HFFc6 (cell line): ENCODE data around the gene KCNJ5. TPM values are rescaled to one million over a fixed set of nuclear protein-coding genes. Genes with fewer than 3 reads are reported as not detected.

Experiments
- DNase-seq: peaks from one replicate; pipeline ENCODE4 v3.0.0-alpha.2; 2018
- H3K27ac Mint-ChIP-seq: 2 replicates; pipeline ENCODE4 v1.8.0; 2020; ENCODE audit warnings: mild to moderate bottlenecking, mixed read lengths
- H3K27me3 Mint-ChIP-seq: 2 replicates; pipeline ENCODE4 v1.8.0; 2021; ENCODE audit warnings: mild to moderate bottlenecking, moderate library complexity, mixed read lengths; ENCODE audit not compliant: insufficient read depth
- H3K36me3 Mint-ChIP-seq: 2 replicates; pipeline ENCODE4 v1.8.0; 2021; ENCODE audit warnings: low read depth, mixed read lengths
- H3K4me1 Mint-ChIP-seq: 2 replicates; pipeline ENCODE4 v1.8.0; 2020; ENCODE audit warnings: low read depth, mixed read lengths
- H3K4me3 Mint-ChIP-seq: 2 replicates; pipeline ENCODE4 v1.8.0; 2020; ENCODE audit warnings: mild to moderate bottlenecking, moderate library complexity, mixed read lengths
- H3K9me3 Mint-ChIP-seq: 2 replicates; pipeline ENCODE4 v1.8.0; 2020; ENCODE audit warnings: mild to moderate bottlenecking, mixed read lengths
- total RNA-seq, 6 experiments: library from RNA; stranded (reverse); fragmentation: NEBNext Ultra II Directional; extraction: Animal tissue kit (Norgen Biotek cat#: 25700); gene quantifications; 2 replicates in 1 of 6; 3 replicates in 5 of 6; pipeline ENCODE4 v1.2.3, GENCODE V29; 2021
- TF ChIP-seq, protein P1 (sequence below): fragments of 200-600 bp; sonication (generic); IDR thresholded peaks from 2 replicates; pipeline ENCODE4 v1.5.0; 2021; ENCODE audit warnings: antibody characterized with exemption, mild to moderate bottlenecking

KCNJ5 gene
- total RNA-seq, 6 experiments from 2014 or later, result not detected

DNA sequence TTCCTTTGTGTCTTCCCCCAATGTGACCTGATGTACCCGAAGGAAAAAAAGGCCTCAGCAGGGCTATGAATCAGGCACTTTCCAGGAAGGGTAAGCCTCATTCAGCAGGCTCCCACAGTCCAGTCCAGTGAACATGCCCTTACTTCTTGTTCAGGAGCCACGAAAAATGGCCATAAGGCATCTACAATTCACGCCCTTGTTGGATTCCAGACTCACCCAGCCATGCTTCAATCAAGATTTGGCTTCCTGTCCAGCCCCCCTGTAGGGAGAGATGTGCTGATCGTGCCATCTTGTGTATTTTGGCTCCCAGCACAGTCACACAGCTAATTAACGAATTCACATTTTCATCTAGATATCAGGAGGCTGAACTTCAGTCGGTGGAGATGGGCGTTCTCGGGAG, 9.9 kb upstream of the KCNJ5 start:
- DNase-seq, result no peak
- Mint-ChIP-seq H3K4me3 (no peak overlapping the region), H3K4me1 (no peaks in the 10 kb centered on the region), H3K36me3 (no peaks in the 10 kb centered on the region), H3K9me3 (no peaks in the 10 kb centered on the region), H3K27me3 (peaks cover 44% of the 10 kb centered on the region), H3K27ac (no peak overlapping the region)
- TF ChIP-seq, protein P1, sequence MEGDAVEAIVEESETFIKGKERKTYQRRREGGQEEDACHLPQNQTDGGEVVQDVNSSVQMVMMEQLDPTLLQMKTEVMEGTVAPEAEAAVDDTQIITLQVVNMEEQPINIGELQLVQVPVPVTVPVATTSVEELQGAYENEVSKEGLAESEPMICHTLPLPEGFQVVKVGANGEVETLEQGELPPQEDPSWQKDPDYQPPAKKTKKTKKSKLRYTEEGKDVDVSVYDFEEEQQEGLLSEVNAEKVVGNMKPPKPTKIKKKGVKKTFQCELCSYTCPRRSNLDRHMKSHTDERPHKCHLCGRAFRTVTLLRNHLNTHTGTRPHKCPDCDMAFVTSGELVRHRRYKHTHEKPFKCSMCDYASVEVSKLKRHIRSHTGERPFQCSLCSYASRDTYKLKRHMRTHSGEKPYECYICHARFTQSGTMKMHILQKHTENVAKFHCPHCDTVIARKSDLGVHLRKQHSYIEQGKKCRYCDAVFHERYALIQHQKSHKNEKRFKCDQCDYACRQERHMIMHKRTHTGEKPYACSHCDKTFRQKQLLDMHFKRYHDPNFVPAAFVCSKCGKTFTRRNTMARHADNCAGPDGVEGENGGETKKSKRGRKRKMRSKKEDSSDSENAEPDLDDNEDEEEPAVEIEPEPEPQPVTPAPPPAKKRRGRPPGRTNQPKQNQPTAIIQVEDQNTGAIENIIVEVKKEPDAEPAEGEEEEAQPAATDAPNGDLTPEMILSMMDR, result no peak

DNA sequence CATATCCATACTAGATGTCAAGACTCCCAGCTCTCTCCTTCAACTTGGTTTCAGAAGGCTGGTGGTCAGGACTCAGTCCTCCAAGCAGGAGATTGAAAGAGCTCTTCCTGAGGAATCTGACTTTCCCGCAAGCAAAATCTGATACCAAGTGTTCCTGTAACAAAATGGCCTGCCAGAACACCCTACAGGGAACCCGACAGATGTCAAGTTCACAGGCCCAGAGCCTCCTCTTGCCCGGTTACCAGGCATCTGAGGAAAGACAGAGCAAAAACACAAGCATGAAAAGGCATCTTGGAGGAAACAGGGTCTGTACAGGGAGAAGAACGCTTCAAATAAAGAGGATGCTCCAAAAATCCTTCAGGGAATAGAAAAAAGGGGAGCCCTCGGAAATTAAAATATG, 8.7 kb upstream of the KCNJ5 start:
- Mint-ChIP-seq H3K27ac (no peak overlapping the region), H3K4me1 (no peaks in the 10 kb centered on the region), H3K36me3 (no peaks in the 10 kb centered on the region), H3K27me3 (peaks cover 35% of the 10 kb centered on the region), H3K4me3 (no peak overlapping the region), H3K9me3 (no peaks in the 10 kb centered on the region)
- TF ChIP-seq, protein P1, result no peak
- DNase-seq, result no peak

DNA sequence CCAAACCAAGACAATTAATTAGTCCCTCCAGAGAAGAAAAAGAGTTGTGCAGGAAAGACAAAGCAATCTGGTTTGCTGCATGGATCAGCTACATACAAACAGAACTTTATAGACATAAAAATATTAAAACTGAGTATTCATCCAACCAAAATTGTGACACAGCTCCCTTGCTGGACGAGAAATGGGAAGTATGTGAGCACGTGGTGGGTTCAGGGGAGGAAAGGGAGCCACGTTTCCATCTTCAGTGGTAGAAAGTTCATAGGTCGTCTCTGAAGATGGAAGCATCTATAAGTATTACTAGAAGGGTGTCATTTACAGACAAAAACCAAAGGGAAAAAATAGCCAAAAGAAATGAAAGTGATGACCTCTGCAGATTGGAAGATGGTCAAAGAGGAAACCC, 7.1 kb upstream of the KCNJ5 start:
- no peaks in the 10 kb centered on the region for H3K4me1 Mint-ChIP-seq
- no peak overlapping the region for H3K27ac Mint-ChIP-seq
- no peaks in the 10 kb centered on the region for H3K36me3 Mint-ChIP-seq
- TF ChIP-seq, protein P1, result no peak
- no peaks in the 10 kb centered on the region for H3K9me3 Mint-ChIP-seq
- no peak overlapping the region for H3K4me3 Mint-ChIP-seq
- H3K27me3 Mint-ChIP-seq, result peaks cover 42% of the 10 kb centered on the region
- DNase-seq, result no peak

DNA sequence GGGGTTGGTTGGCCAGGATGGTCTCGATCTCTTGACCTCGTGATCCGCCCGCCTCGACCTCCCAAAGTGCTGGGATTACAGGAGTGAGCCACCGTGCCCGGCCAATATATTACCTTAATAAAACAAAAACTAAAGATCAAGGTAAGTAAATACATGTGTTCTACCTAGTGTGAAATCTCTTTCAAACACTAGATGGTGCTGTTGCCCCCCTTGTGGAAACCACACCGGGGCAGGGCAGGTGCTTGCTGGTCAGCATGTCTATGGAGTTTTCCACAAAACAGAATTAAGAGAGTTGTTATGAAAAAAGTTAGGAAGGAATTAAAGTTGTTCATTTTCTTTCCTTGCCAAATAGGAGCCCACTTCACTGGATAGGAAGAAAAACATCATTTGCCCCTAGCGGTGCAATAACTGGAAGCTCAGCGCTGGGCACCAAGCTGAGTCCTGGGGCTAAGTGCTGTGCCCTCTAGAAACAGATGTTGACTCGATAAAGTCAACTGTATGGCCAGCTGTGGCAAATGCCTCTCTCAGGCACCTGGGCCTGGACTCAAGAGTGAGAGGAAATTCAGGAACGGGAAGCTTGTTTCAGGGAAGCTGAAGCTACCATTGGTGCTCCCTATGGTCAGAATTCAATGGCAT, 6.3 kb upstream of the KCNJ5 start:
- no peak overlapping the region for H3K27ac Mint-ChIP-seq
- no peaks in the 10 kb centered on the region for H3K36me3 Mint-ChIP-seq
- peak; percentile 61 for DNase-seq
- H3K4me3 Mint-ChIP-seq, result no peak overlapping the region
- TF ChIP-seq, protein P1, result peak; percentile 94
- peaks cover 48% of the 10 kb centered on the region for H3K27me3 Mint-ChIP-seq
- H3K9me3 Mint-ChIP-seq, result no peaks in the 10 kb centered on the region
- H3K4me1 Mint-ChIP-seq, result no peaks in the 10 kb centered on the region

DNA sequence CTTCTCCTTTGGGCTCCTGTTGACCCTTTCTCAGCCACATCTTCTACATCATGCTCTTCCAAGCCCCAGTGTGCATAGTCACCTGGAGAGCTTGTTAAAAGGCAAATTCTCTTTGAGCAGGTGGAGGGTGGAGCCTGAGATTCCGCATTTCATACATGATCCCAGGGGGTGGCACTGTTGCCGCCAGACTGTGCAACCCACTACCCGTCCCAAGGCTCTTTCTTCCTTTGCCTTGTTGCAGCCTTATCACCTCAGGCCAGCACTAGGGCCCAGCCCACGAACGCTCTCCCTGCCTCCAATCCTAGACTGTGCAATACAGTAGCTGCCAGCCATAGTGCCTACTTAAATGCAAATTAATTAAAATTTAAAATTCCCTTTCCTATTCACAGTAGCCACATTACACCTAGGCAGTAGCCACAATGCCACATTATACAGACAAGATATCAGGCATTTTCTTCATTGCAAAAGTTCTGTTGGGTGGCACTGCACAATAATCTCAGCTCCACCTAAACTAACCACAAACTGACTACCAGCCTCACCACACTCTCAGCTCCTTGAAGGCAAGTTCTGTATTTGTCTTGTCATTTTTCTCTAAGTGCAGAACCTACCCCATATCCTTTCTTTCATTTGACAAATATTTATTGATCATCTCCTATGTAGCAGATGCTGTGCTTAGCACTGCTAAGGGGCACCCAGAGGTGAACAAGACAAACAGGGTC, 4.6 kb upstream of the KCNJ5 start:
- Mint-ChIP-seq H3K27me3 (peaks cover 47% of the 10 kb centered on the region), H3K4me3 (no peak overlapping the region), H3K27ac (no peak overlapping the region), H3K4me1 (no peaks in the 10 kb centered on the region), H3K9me3 (no peaks in the 10 kb centered on the region), H3K36me3 (no peaks in the 10 kb centered on the region)
- TF ChIP-seq, protein P1, result peak; percentile 44; the same call in 1 of the 2 replicates
- no peak for DNase-seq
